GM13977 (cell line): Measurements from ENCODE around the gene SLC39A7.
A peak's percentile ranks its signal among the peaks of the same experiment; 100 is the strongest.

Experiments used
- DNase-seq: peaks from one replicate; pipeline ENCODE4 v3.0.0; 2012; ENCODE audit warnings: low spot score
- CTCF ChIP-seq: IDR thresholded peaks from 2 replicates; pipeline ENCODE4 v1.5.1; 2012; ENCODE audit warnings: mild to moderate bottlenecking, control low read depth; ENCODE audit not compliant: insufficient read depth; ENCODE audit errors: extremely low read depth, missing control alignments
- in situ Hi-C: fragments of 300-500 bp; cut with MboI; formaldehyde crosslinking; loops from one replicate; pipeline ENCODE4 v1.12.0; 2022; ENCODE audit warnings: low sequenced_read_pairs, low pct_unique_long_range_greater_than_20kb, mixed read lengths, inconsistent platforms; ENCODE audit not compliant: unreplicated experiment

The SLC39A7 gene

GRCh38 chr6:33190504-33191107 is 10.1 kb upstream of the SLC39A7 start:
- in situ Hi-C loops = no loop called here
- TF ChIP-seq CTCF = no peak

DNA sequence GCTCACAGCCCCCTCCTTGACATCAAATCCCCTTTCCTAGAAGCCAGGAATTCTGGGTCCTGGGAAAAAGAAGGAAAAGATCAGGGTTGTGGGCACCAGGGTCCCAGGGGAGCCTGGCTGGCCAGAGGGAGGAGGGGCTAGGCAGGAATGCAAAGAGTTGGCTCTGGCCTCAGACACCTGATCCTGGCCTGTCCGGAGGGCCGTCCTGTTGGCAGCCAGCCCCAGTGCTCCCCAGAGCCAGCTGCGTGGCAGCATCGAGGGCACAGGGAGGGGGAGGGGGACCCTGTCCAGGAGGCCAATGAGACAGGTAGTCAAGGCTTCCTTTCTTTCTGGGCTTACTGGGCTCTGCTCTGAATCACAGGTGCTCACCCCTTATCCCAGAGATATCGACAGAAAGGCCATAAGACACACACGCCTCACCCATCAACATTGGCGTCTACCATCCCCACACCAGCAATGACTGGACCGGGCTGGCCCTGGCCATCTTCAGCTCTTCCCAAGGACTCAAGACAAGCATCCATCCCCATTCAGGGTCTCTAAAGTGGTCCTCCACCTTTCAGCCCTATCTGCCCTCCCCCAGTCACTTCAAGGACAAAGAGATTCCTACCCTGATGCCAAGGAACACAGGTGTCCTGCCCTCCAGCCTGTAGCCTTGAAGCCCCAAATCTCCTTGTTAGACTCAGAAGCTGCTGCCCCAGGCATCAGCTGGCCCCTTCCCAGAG is 9.1 kb upstream of the SLC39A7 start:
- no peak for DNase-seq
- in situ Hi-C loops = no loop called here
- no peak for TF ChIP-seq CTCF

More at GRCh38 chr6:33190504-33191107, 10.1 kb upstream of the SLC39A7 start:
- DNase-seq = no peak

GRCh38 chr6:33192105-33192646 is 8.5 kb upstream of the SLC39A7 start, which contains the start of gene COL11A2:
TSS of gene COL11A2 (minus strand) at chr6:33192467. CDS start at chr6:33192240, 227 bp downstream.
- in situ Hi-C loops = no loop called here
- DNase-seq = peak; percentile 48
- no peak for TF ChIP-seq CTCF

- peak; percentile 56 for DNase-seq
- in situ Hi-C loops = no loop called here
- TF ChIP-seq CTCF = no peak
Observed at GRCh38 chr6:33192671-33193602, 7.7 kb upstream of the SLC39A7 start.

GRCh38 chr6:33193619-33194018 is 7.0 kb upstream of the SLC39A7 start:
- in situ Hi-C loops = no loop called here
- DNase-seq = no peak
- TF ChIP-seq CTCF = no peak

GRCh38 chr6:33194431-33194979 is 6.2 kb upstream of the SLC39A7 start:
- DNase-seq = no peak
- in situ Hi-C loops = no loop called here
- no peak for TF ChIP-seq CTCF
